GM12878 (cell line): ENCODE results near the gene CITED2. TPM values are rescaled to one million over a fixed set of nuclear protein-coding genes. Genes with fewer than 3 reads are reported as not detected.

Experiments used
- ATAC-seq: fragments of 200-7000 bp; cut with Tn5 transposase; 3 replicates; pipeline ENCODE4 v1.9.1; 2020; ENCODE audit warnings: mild to moderate bottlenecking, moderate library complexity
- BruUV-seq: library from RNA; stranded (reverse); fragments of 400-500 nt; replicated peaks from 2 replicates; lab custom pipeline; 2021; lab: Mats Ljungman, UMichigan
- CTCF ChIA-PET: fragments of 300-600 bp; sonication (Branson Sonifier 250); formaldehyde crosslinking; extraction: SDS; loops from one replicate; lab custom pipeline; 2021; ENCODE audit warnings: inconsistent platforms; lab: Yijun Ruan, JAX
- POLR2A ChIA-PET: fragments of 350-600 bp; formaldehyde crosslinking; extraction: SDS; loops from one replicate; lab custom pipeline; 2021; ENCODE audit warnings: inconsistent platforms; lab: Charles Lee
- RAD21 ChIA-PET: fragments of 300-600 bp; sonication (Branson Sonifier 250); formaldehyde crosslinking; loops from one replicate; lab custom pipeline; 2023; ENCODE audit warnings: antibody characterized with exemption; ENCODE audit not compliant: unreplicated experiment; lab: Charles Lee
- SMC1A ChIA-PET: fragments of 300-600 bp; sonication (Branson Sonifier 250); formaldehyde crosslinking; loops from one replicate; lab custom pipeline; 2023; ENCODE audit not compliant: unreplicated experiment, uncharacterized antibody; lab: Charles Lee
- DNase-seq: peaks from one replicate; pipeline ENCODE4 v3.0.0-alpha.2; 2011; ENCODE audit warnings: low read depth, low spot score
- FAIRE-seq: peaks from 3 replicates; lab custom pipeline; 2011; peaks lifted over from hg19 to GRCh38; lab: Jason Lieb, UNC
- H2AFZ ChIP-seq: 2 replicates; pipeline ENCODE4 v1.6.0; 2011; ENCODE audit warnings: low read depth, low read length, control low read depth; ENCODE audit not compliant: control insufficient read depth
- H3K27ac ChIP-seq: 2 replicates; pipeline ENCODE4 v1.5.1; 2011; ENCODE audit warnings: control low read depth; ENCODE audit not compliant: control insufficient read depth, insufficient read depth
- H3K27me3 ChIP-seq, 2 experiments: replicated peaks in 1 of 2; 2 replicates each; pipeline versions ENCODE4 v1.6.0 to v1.6.1; 2011; ENCODE audit warnings: low read length in 1 of 2; ENCODE audit not compliant: control insufficient read depth in 2 of 2, insufficient read depth in 2 of 2
- H3K36me3 ChIP-seq, 2 experiments: 2 replicates each; pipeline ENCODE4 v1.5.1; 2011; ENCODE audit warnings: low read length in 1 of 2; ENCODE audit not compliant: control insufficient read depth in 2 of 2, insufficient read depth in 2 of 2
- H3K4me1 ChIP-seq: 2 replicates; pipeline ENCODE4 v1.6.1; 2011; ENCODE audit warnings: mild to moderate bottlenecking, low read length, moderate library complexity, mixed read lengths; ENCODE audit not compliant: control insufficient read depth, insufficient read depth
- H3K4me2 ChIP-seq: 2 replicates; pipeline ENCODE4 v1.6.0; 2011; ENCODE audit warnings: control low read depth; ENCODE audit not compliant: control insufficient read depth, insufficient read depth
- H3K4me3 ChIP-seq: fragments of 200-600 bp; sonication (generic); 2 replicates; pipeline ENCODE4 v1.5.1; 2016
- H3K79me2 ChIP-seq: 2 replicates; pipeline ENCODE4 v1.6.0; 2011; ENCODE audit warnings: low read length; ENCODE audit not compliant: control insufficient read depth, insufficient read depth
- H3K9ac ChIP-seq: 2 replicates; pipeline ENCODE4 v1.8.0; 2011; ENCODE audit warnings: low read length, control low read depth, mixed read lengths; ENCODE audit not compliant: control insufficient read depth, insufficient read depth
- H3K9me3 ChIP-seq: replicated peaks from 3 replicates; pipeline ENCODE4 v1.5.1; 2011; ENCODE audit warnings: mild to moderate bottlenecking, low read length; ENCODE audit not compliant: control insufficient read depth, insufficient read depth
- H4K20me1 ChIP-seq: 2 replicates; pipeline ENCODE4 v1.6.0; 2011; ENCODE audit not compliant: control insufficient read depth, insufficient read depth
- BCL11A ChIP-seq: IDR thresholded peaks from 2 replicates; pipeline ENCODE4 v1.6.1; 2011; ENCODE audit warnings: low read depth, low read length
- CBFB ChIP-seq: IDR thresholded peaks from 2 replicates; pipeline ENCODE4 v1.6.1; 2016; ENCODE audit warnings: antibody characterized with exemption, low read depth
- IKZF1 ChIP-seq: fragments of 450-650 bp; conservative IDR thresholded peaks from 2 replicates; pipeline ENCODE4 v1.6.1; 2017; ENCODE audit warnings: antibody characterized with exemption, mild to moderate bottlenecking
- LARP7 ChIP-seq: fragments of 450-650 bp; IDR thresholded peaks from 2 replicates; pipeline ENCODE4 v1.6.1; 2017; ENCODE audit warnings: mild to moderate bottlenecking
- MYC ChIP-seq: IDR thresholded peaks from 2 replicates; pipeline ENCODE4 v1.6.1; 2011; ENCODE audit warnings: mild to moderate bottlenecking, low read length, moderate library complexity, inconsistent platforms; ENCODE audit not compliant: insufficient read depth, insufficient replicate concordance, insufficient read length, severe bottlenecking
- NBN ChIP-seq: fragments of 450-650 bp; IDR thresholded peaks from 2 replicates; pipeline ENCODE4 v1.6.1; 2016
- USF1 ChIP-seq: IDR thresholded peaks from 2 replicates; pipeline ENCODE4 v1.6.1; 2011; ENCODE audit warnings: borderline replicate concordance, low read depth, mild to moderate bottlenecking, moderate library complexity, mixed read lengths, low read length; ENCODE audit not compliant: insufficient read depth; ENCODE audit errors: extremely low read length
- ZBTB33 ChIP-seq: fragments of 450-650 bp; IDR thresholded peaks from 2 replicates; pipeline ENCODE4 v1.6.1; 2017; ENCODE audit warnings: mild to moderate bottlenecking
- ZNF592 ChIP-seq: fragments of 450-650 bp; IDR thresholded peaks from 2 replicates; pipeline ENCODE4 v1.6.1; 2017; ENCODE audit warnings: mild to moderate bottlenecking, moderate library complexity
- ZNF687 ChIP-seq: fragments of 450-650 bp; IDR thresholded peaks from 2 replicates; pipeline ENCODE4 v1.6.1; 2017; ENCODE audit warnings: mild to moderate bottlenecking, moderate library complexity
- WGBS: methylation state at CpG from one replicate; pipeline ENCODE4 v1.1.6; 2016; ENCODE audit warnings: low lambda C conversion rate; ENCODE audit not compliant: insufficient replicate concordance, insufficient coverage; ENCODE audit errors: missing lambda C conversion rate; 5-methylcytosine and 5-hydroxymethylcytosine counted together
- in situ Hi-C: fragments of 300-500 bp; cut with MboI; formaldehyde crosslinking; loops from 9 replicates; pipeline ENCODE4 v1.14.3; 2018; ENCODE audit warnings: mixed read lengths
- intact Hi-C: fragments of 100-400 bp; cut with micrococcal nuclease; formaldehyde crosslinking; loops from one replicate; pipeline ENCODE4 v1.14.2; 2022; ENCODE audit not compliant: unreplicated experiment
- polyA plus RNA-seq, 11 experiments: library from polyadenylated mRNA; depleted of rRNA in 4 of 11; unstranded in 6 of 11; stranded (reverse) in 5 of 11; fragments of >200 nt; fragmentation: Nextera tagmentation in 4 of 11; fragmentation: Illumina TruSeq in 1 of 11; extraction: Ambion mirVana in 4 of 11; extraction: Trizol in 1 of 11; gene quantifications; 1 replicate in 1 of 11; 2 replicates in 10 of 11; pipeline versions ENCODE4 v1.2.1 to v1.2.3, GENCODE V29; 2011 to 2016; ENCODE audit warnings: inconsistent platforms in 2 of 11, missing spikeins in 2 of 11, low read depth in 1 of 11
- total RNA-seq, 4 experiments: library from RNA; depleted of rRNA in 3 of 4; stranded (reverse); fragments of >200 nt in 3 of 4; fragmentation: Illumina TruSeq in 1 of 4; extraction: Trizol in 1 of 4; gene quantifications; 2 replicates each; pipeline versions ENCODE4 v1.2.1 to v1.2.3, GENCODE V29; 2013 to 2021

The CITED2 gene
- total and polyA plus RNA-seq, 10 of the 15 experiments (the other 5 are each of a cell fraction or from before 2014, with no cell fraction given) = 0.08 to 20.0 (median 7.3) TPM

GRCh38 chr6:139378226-139378625, 3.8 kb upstream of the CITED2 start (continued):
- no peak for TF ChIP-seq ZNF592

GRCh38 chr6:139376604-139377218, 2.3 kb upstream of the CITED2 start:
- FAIRE-seq (no peak), ATAC-seq (no peak), DNase-seq (no peak)
- no peaks in the 10 kb centered on the region for H3K9me3 ChIP-seq
- H3K36me3 ChIP-seq = no peaks in the 10 kb centered on the region
- SMC1A ChIA-PET = interaction anchor here (0.6 to 3.8 kb wide), 5 partner anchors 16 to 666 kb away, joined by 3 to 18 read pairs (median 3); no protein-coding TSS in a partner anchor
- H2AFZ ChIP-seq = no peak overlapping the region
- H3K27me3 ChIP-seq = no peaks in the 10 kb centered on the region
- H3K79me2 ChIP-seq = peaks cover 20% of the 10 kb centered on the region
- POLR2A ChIA-PET = no interaction called here
- in situ Hi-C loops (no loop called here), intact Hi-C loops (loop anchor here (10.0 kb wide), 3 partner anchors 308 to 898 kb away; no protein-coding TSS in a partner anchor)
- 60% methylated on average over 5 of the region's 5 CpGs for WGBS
- no TSS peak for BruUV-seq
- H4K20me1 ChIP-seq = no peaks in the 10 kb centered on the region
- CTCF ChIA-PET = interaction anchor here (1.4 kb wide), 1 partner anchor 158 kb away, joined by 3 read pairs; no protein-coding TSS in a partner anchor
- H3K4me2 ChIP-seq = no peak overlapping the region
- no peak overlapping the region for H3K9ac ChIP-seq
- H3K4me3 ChIP-seq = no peak overlapping the region
- RAD21 ChIA-PET = interaction anchor here (0.9 to 1.8 kb wide), 2 partner anchors 51 to 224 kb away, joined by 3 to 5 read pairs; no protein-coding TSS in a partner anchor
- no peaks in the 10 kb centered on the region for H3K4me1 ChIP-seq
- H3K27ac ChIP-seq = no peak overlapping the region
- TF ChIP-seq ZBTB33 (no peak), CBFB (no peak), IKZF1 (no peak), NBN (no peak), USF1 (no peak), MYC (no peak), LARP7 (no peak), ZNF687 (no peak), BCL11A (no peak)
